Adrenal gland (tissue), 12 donors: ENCODE results near the gene PCDHGC5. TPM values are rescaled to one million over a fixed set of nuclear protein-coding genes. Genes with fewer than 3 reads are reported as not detected.

Experiments used
- DNase-seq, 7 donors: peaks; one replicate each; pipeline ENCODE4 v3.0.0-alpha.2; 2019 to 2020
- H3K27ac ChIP-seq, 5 donors: fragments of 200-600 bp; sonication (generic) in 4 of 5; 1 replicate in 3 of 5; 2 replicates in 2 of 5; pipeline versions ENCODE4 v1.5.1 to v1.8.0; 2016 to 2020; ENCODE audit warnings: mild to moderate bottlenecking in 1 of 5
- H3K27me3 ChIP-seq: fragments of 200-600 bp; 2 replicates; pipeline ENCODE4 v1.8.0; 2021
- H3K36me3 ChIP-seq, 2 donors: fragments of 200-600 bp; replicated peaks in 1 of 2; 1 replicate in 1 of 2; 2 replicates in 1 of 2; pipeline versions ENCODE4 v1.5.1 to v1.8.0; 2018 to 2022
- H3K4me1 ChIP-seq, 2 donors: fragments of 200-600 bp; replicated peaks in 1 of 2; 1 replicate in 1 of 2; 2 replicates in 1 of 2; pipeline versions ENCODE4 v1.5.1 to v1.8.0; 2018 to 2021
- H3K4me3 ChIP-seq, 4 donors: fragments of 200-600 bp; sonication (generic) in 3 of 4; one replicate each; pipeline ENCODE4 v1.5.1; 2016 to 2018
- H3K9me3 ChIP-seq, 3 donors: fragments of 200-600 bp; sonication (generic) in 1 of 3; replicated peaks in 1 of 3; 1 replicate in 2 of 3; 2 replicates in 1 of 3; pipeline versions ENCODE4 v1.5.1 to v1.8.0; 2016 to 2021
- POLR2A ChIP-seq, 2 donors: fragments of 450-650 bp; IDR thresholded peaks; one replicate each; pipeline ENCODE4 v1.6.1; 2017; ENCODE audit warnings: antibody characterized with exemption in 2 of 2, mild to moderate bottlenecking in 2 of 2, moderate library complexity in 1 of 2
- WGBS, 4 donors: extraction: QIAGEN DNeasy Blood & Tissue Kit in 2 of 4; methylation state at CpG; one replicate each; pipeline versions ENCODE4 v1.1.5 to v1.1.7; 2013 to 2017; 5-methylcytosine and 5-hydroxymethylcytosine counted together
- intact Hi-C, 2 donors: fragments of 100-400 bp; cut with DNase I; formaldehyde crosslinking; loops; one replicate each; pipeline versions ENCODE4 v1.14.1 to v1.15.0; 2022 to 2023
- polyA plus RNA-seq, 3 donors: library from polyadenylated mRNA; stranded (reverse); fragments of 200-250 nt in 2 of 3; fragments of 350-450 nt in 1 of 3; fragmentation: Illumina TruSeq in 1 of 3; extraction: RNeasy Lipid Tissue Mini Kit (QIAGEN cat#74804) in 1 of 3; gene quantifications; one replicate each; pipeline ENCODE4 v1.2.3, GENCODE V29; 2013 to 2014
- total RNA-seq, 9 donors: library from RNA; depleted of rRNA in 4 of 9; stranded (reverse); fragments of >200 nt in 4 of 9; fragments of 120-200 nt in 1 of 9; fragmentation: NEBNext Ultra II Directional in 1 of 9; extraction: Animal tissue kit (Norgen Biotek cat#: 25700) in 1 of 9; gene quantifications; one replicate each; pipeline versions ENCODE4 v1.1.0 to v1.2.4, GENCODE V29; 2013 to 2023
- TF ChIP-seq, protein P1 (sequence below), 6 experiments: fragments of 450-650 bp in 4 of 6; fragments of 200-600 bp in 2 of 6; sonication (generic) in 1 of 6; IDR thresholded peaks; 1 replicate in 5 of 6; 2 replicates in 1 of 6; pipeline versions ENCODE4 v1.5.1 to v1.8.0; 2016 to 2021; ENCODE audit warnings: antibody characterized with exemption in 6 of 6, mild to moderate bottlenecking in 2 of 6, moderate library complexity in 1 of 6
- donor health status: healthy with polysubstance abuse.
- donor health status: Bipolar disorder and iron deficiency.
- donor health status: DM: yes; HTN: yes; CAD: no.
- donor health status: DM: no; HTN: no; CAD: no.
- donor health status: DM: no; HTN: no; CAD: no.
- donor health status: DM: yes; HTN: yes; CAD: no.

PCDHGC5 gene
- total and polyA plus RNA-seq, 12 donors: 0.10 to 5.2 (median 2.1) TPM

DNA sequence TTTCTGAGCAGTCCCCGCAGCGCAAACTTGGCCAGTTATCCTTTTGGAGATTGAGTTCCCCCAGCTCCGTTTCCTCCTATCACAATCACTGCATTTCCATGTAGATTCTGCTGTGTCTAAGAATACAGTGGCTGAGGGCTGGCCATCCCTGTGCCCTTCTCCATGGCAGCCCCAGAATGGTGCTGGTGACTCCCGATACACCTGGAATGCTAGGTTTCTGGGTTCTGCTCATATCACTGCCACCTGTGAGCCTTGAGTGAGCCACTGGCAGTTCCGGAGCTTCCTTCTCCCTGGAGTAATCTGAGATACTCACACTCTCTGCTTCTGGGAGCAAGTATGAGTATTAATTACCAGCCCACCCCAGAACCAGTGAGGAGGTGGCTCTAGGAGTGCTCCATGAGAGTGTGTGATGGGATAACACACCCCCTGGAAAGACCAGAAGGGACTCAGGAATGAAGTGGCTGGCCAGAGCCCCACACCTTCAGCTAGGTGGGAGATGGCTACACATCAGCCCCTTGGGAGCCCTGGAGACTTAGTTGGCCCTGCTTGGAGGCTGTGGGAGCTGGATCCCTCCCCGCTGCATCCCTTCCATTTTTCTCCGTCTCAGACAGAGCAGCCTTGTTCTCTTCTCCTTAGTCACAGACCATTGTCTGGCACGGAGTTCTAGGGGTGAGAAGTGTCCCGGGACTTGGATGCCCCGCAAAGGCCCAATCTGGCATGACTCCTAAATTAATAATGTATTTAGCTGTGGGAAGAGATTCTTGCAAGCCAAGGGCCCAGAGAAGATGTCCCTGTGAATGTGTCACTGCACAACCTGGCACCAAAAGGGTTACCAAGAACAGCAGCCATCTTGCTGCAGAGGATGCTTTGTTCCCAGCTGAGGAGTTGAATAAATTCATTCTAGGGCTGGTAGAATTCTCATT is 4.9 kb downstream of the PCDHGC5 start:
- peaks cover under 1 to 43% of the 10 kb centered on the region in 2 donors for H3K4me1 ChIP-seq
- no peaks in the 10 kb centered on the region for H3K9me3 ChIP-seq
- H3K27me3 ChIP-seq: no peaks in the 10 kb centered on the region
- H3K27ac ChIP-seq: peak overlapping the region in 2 of 5 donors; percentile 11 to 15
- peak in 1 of 7 donors; percentile 49 for DNase-seq
- 69 to 80% (median 69%) methylated on average over 10 of the region's 10 CpGs for WGBS, 4 donors
- TF ChIP-seq POLR2A (IDR thresholded peaks at IDR 0.05): no peak
- TF ChIP-seq, protein P1, sequence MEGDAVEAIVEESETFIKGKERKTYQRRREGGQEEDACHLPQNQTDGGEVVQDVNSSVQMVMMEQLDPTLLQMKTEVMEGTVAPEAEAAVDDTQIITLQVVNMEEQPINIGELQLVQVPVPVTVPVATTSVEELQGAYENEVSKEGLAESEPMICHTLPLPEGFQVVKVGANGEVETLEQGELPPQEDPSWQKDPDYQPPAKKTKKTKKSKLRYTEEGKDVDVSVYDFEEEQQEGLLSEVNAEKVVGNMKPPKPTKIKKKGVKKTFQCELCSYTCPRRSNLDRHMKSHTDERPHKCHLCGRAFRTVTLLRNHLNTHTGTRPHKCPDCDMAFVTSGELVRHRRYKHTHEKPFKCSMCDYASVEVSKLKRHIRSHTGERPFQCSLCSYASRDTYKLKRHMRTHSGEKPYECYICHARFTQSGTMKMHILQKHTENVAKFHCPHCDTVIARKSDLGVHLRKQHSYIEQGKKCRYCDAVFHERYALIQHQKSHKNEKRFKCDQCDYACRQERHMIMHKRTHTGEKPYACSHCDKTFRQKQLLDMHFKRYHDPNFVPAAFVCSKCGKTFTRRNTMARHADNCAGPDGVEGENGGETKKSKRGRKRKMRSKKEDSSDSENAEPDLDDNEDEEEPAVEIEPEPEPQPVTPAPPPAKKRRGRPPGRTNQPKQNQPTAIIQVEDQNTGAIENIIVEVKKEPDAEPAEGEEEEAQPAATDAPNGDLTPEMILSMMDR (IDR thresholded peaks at IDR 0.05): no peak
- H3K36me3 ChIP-seq: peaks cover 0 to 7% of the 10 kb centered on the region in 2 donors
- intact Hi-C loops: no loop called here
- no peak overlapping the region for H3K4me3 ChIP-seq

DNA sequence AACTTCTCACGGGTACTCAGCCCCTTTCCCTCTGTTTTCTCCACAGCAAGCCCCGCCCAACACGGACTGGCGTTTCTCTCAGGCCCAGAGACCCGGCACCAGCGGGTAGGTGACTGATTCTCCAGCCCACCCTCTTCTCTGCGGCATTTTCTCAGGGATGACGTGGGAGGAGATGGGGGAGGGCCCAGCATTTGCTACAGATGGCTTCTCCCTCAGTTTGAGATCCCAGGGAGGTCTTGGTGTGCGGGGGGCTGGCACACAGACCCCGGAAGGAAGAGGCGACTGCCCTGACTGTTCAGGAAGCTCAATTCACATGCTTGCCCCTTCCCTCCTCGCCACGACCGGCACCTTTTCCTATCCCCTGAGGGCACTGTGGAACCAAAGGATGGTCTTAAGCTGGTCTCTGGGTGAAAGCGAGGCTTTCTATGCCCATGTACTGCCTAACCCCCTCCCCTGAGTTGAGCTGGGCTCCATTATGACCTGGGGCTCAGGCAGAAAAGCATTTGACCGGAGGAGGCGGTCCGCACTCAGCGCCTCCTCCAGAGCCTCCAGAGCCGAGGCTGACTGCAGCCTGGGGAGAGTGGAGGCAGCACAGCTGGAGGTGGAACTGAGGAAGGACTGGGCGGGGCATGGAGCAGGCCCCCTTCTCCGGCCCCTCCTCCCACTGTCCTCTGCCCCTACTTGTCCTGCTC is 6.0 kb downstream of the PCDHGC5 start:
- no peak for TF ChIP-seq POLR2A (IDR thresholded peaks at IDR 0.05)
- TF ChIP-seq, protein P1 (IDR thresholded peaks at IDR 0.05): no peak
- peak overlapping the region in 1 of 5 donors; percentile 15 for H3K27ac ChIP-seq
- DNase-seq: peak in 1 of 7 donors; percentile 67
- no peaks in the 10 kb centered on the region for H3K27me3 ChIP-seq
- H3K4me1 ChIP-seq: peaks cover 0 to 32% of the 10 kb centered on the region in 2 donors
- H3K4me3 ChIP-seq: no peak overlapping the region
- intact Hi-C loops: no loop called here
- WGBS, 4 donors: 67 to 77% (median 71%) methylated on average over 12 to 22 of the region's 22 CpGs
- H3K36me3 ChIP-seq: peaks cover 0 to 7% of the 10 kb centered on the region in 2 donors
- H3K9me3 ChIP-seq: no peaks in the 10 kb centered on the region

DNA sequence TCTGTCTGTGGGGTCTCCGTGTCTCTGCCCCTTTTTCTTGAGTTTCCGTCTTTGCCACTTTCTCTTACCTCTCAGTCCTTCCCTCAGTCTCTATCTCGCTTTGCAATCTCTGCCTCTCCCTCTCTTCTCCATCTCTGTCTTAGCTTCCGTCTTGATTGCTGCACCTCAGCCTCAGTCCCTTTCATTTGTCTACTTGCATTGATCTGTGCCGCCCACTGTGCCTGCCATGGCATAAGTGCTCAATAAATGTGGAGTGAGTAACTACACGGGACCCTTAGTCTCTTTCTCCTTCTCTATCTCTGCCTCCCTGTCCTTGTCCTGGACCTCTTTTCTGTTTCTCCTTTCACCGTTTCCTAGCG is 6.6 kb downstream of the PCDHGC5 start:
- Histone ChIP-seq H3K27me3 (no peaks in the 10 kb centered on the region), H3K4me1 (peaks cover 0 to 31% of the 10 kb centered on the region in 2 donors), H3K27ac (no peak overlapping the region), H3K4me3 (no peak overlapping the region), H3K36me3 (peaks cover 0 to 7% of the 10 kb centered on the region in 2 donors), H3K9me3 (no peaks in the 10 kb centered on the region)
- intact Hi-C loops: no loop called here
- no peak for DNase-seq
- TF ChIP-seq, protein P1 (IDR thresholded peaks at IDR 0.05): no peak
- TF ChIP-seq POLR2A (IDR thresholded peaks at IDR 0.05): no peak
- 87 to 92% (median 90%) methylated on average over 8 of the region's 8 CpGs for WGBS, 4 donors

DNA sequence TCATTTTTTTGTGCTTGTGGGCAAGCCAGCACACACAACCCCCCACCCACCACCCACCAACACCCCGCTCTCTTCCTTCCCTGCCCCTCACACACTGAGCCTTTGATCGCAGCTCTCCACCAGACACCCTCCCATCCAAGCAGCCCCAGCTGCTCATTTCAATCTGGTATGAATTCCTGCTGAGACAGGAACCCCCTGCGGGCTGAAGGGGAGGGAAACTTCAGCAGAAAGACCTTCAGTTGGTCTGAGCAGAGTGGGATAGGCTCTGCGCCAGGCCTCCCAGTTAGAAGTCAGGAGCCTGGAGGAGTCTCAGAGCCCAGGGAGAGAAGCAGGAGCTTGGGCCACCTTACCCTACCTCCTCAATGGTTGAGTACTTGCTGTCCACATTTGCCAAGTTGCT is 7.2 kb downstream of the PCDHGC5 start:
- Histone ChIP-seq H3K9me3 (no peaks in the 10 kb centered on the region), H3K4me3 (no peak overlapping the region), H3K36me3 (peaks cover 0 to 7% of the 10 kb centered on the region in 2 donors), H3K4me1 (peaks cover 0 to 31% of the 10 kb centered on the region in 2 donors), H3K27me3 (no peaks in the 10 kb centered on the region), H3K27ac (no peak overlapping the region)
- DNase-seq: peak in 1 of 7 donors; percentile 45
- 75 to 92% (median 88%) methylated on average over 4 of the region's 4 CpGs for WGBS, 4 donors
- no peak for TF ChIP-seq POLR2A (IDR thresholded peaks at IDR 0.05)
- TF ChIP-seq, protein P1 (IDR thresholded peaks at IDR 0.05): no peak
- intact Hi-C loops: no loop called here
